Common myeloid progenitor, CD34-positive (primary cell): ENCODE results near the gene DNTTIP2. TPM values are rescaled to one million over a fixed set of nuclear protein-coding genes. Genes with fewer than 3 reads are reported as not detected.
"Not testable (repeated sequence)": the region's sequence is repeated elsewhere in the genome, so short reads cannot be mapped to it uniquely, and the experiment has no call there.

Experiments used
- CTCF ChIA-PET: fragments of 350-600 bp; sonication (Branson Sonifier 250); formaldehyde crosslinking; loops from one replicate; lab custom pipeline; 2021; ENCODE audit warnings: antibody characterized with exemption; lab: Charles Lee
- POLR2A ChIA-PET: fragments of 350-600 bp; sonication (Branson Sonifier 250); formaldehyde crosslinking; loops from one replicate; lab custom pipeline; 2021; ENCODE audit warnings: antibody characterized with exemption; lab: Charles Lee
- DNase-seq, 3 donors: peaks; one replicate each; pipeline versions ENCODE4 v3.0.0 to v3.0.0-alpha.2; 2013
- H3K27ac ChIP-seq, 2 experiments: 1 replicate in 1 of 2; 2 replicates in 1 of 2; pipeline ENCODE4 v1.7.0; 2013; ENCODE audit warnings: inconsistent platforms in 2 of 2, low read length in 2 of 2, mild to moderate bottlenecking in 2 of 2, low read depth in 1 of 2, moderate library complexity in 1 of 2; ENCODE audit not compliant: severe bottlenecking in 2 of 2, insufficient read depth in 1 of 2, poor library complexity in 1 of 2
- H3K27me3 ChIP-seq, 5 experiments: replicated peaks in 2 of 5; 1 replicate in 3 of 5; 2 replicates in 2 of 5; pipeline versions ENCODE4 v1.6.1 to v1.7.0; 2013; ENCODE audit warnings: low read length in 4 of 5, mild to moderate bottlenecking in 2 of 5, moderate library complexity in 2 of 5, inconsistent platforms in 1 of 5; ENCODE audit not compliant: insufficient read depth in 5 of 5, control insufficient read depth in 4 of 5
- H3K36me3 ChIP-seq, 4 experiments: 1 replicate in 2 of 4; 2 replicates in 2 of 4; pipeline versions ENCODE4 v1.6.1 to v1.7.0; 2013; ENCODE audit warnings: low read length in 3 of 4, control low read depth in 1 of 4, mild to moderate bottlenecking in 1 of 4; ENCODE audit not compliant: control insufficient read depth in 4 of 4, insufficient read depth in 4 of 4
- H3K4me1 ChIP-seq, 4 experiments: 1 replicate in 3 of 4; 2 replicates in 1 of 4; pipeline versions ENCODE4 v1.6.1 to v1.7.1; 2013; ENCODE audit warnings: low read length in 3 of 4, mild to moderate bottlenecking in 3 of 4, control low read depth in 1 of 4, inconsistent platforms in 1 of 4, moderate library complexity in 1 of 4; ENCODE audit not compliant: control insufficient read depth in 4 of 4, insufficient read depth in 4 of 4; ENCODE audit errors: control extremely low read depth in 1 of 4
- H3K4me3 ChIP-seq, 7 experiments: 1 replicate in 4 of 7; 2 replicates in 3 of 7; pipeline versions ENCODE4 v1.5.1 to v1.7.0; 2013; ENCODE audit warnings: mild to moderate bottlenecking in 7 of 7, low read length in 6 of 7, moderate library complexity in 6 of 7, inconsistent platforms in 2 of 7, low read depth in 2 of 7, control low read depth in 1 of 7; ENCODE audit not compliant: insufficient read depth in 4 of 7, control insufficient read depth in 1 of 7; ENCODE audit errors: extremely low read depth in 1 of 7
- H3K9me3 ChIP-seq, 5 experiments: 1 replicate in 4 of 5; 2 replicates in 1 of 5; pipeline versions ENCODE4 v1.6.1 to v1.7.1; 2013; ENCODE audit warnings: low read length in 4 of 5, mild to moderate bottlenecking in 2 of 5, inconsistent platforms in 1 of 5, low read depth in 1 of 5, moderate library complexity in 1 of 5; ENCODE audit not compliant: control insufficient read depth in 4 of 5, insufficient read depth in 2 of 5; ENCODE audit errors: control extremely low read depth in 1 of 5
- WGBS: methylation state at CpG from one replicate; pipeline ENCODE4 v1.1.5; 2013; ENCODE audit not compliant: insufficient coverage; 5-methylcytosine and 5-hydroxymethylcytosine counted together
- polyA plus RNA-seq: library from polyadenylated mRNA; unstranded; fragments of 120-200 nt; gene quantifications from one replicate; pipeline ENCODE4 v1.2.1, GENCODE V29; 2013

Gene DNTTIP2, protein sequence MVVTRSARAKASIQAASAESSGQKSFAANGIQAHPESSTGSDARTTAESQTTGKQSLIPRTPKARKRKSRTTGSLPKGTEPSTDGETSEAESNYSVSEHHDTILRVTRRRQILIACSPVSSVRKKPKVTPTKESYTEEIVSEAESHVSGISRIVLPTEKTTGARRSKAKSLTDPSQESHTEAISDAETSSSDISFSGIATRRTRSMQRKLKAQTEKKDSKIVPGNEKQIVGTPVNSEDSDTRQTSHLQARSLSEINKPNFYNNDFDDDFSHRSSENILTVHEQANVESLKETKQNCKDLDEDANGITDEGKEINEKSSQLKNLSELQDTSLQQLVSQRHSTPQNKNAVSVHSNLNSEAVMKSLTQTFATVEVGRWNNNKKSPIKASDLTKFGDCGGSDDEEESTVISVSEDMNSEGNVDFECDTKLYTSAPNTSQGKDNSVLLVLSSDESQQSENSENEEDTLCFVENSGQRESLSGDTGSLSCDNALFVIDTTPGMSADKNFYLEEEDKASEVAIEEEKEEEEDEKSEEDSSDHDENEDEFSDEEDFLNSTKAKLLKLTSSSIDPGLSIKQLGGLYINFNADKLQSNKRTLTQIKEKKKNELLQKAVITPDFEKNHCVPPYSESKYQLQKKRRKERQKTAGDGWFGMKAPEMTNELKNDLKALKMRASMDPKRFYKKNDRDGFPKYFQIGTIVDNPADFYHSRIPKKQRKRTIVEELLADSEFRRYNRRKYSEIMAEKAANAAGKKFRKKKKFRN
- polyA plus RNA-seq, result 102 TPM

DNA sequence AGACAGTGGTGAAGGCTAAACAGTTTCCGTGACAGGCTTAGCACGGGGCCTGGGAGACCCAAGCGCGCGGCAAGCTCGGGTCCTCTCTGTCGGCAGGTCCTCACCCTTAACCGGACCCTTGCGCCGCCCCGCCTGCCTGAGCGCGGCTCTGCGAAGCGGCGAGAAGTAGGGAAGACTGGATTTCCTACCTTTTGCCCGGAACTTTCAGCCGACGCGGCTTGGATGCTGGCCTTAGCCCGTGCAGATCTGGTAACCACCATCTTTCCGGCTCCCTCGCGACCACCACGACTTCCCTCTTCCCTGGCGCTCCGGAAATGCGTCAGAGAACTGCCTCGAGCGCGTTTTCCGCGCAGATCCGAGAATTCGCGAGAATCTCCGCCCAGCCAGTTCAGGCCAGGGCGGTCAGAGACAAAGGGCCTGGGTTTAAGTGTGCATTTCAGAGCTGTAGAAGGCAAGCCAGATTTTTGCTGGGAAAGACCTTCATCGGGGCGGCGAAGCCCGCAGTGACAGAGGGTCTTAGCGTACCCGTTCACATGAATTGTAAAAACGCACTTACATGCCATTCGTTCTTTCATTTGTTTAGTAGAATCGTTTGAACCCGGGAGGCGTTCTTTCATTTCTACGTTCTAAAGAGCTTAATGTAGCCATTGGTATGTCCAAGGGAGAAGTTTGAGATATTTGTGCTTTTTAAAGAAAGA lies at the start of gene DNTTIP2:
Gene DNTTIP2 (minus strand): TSS at position 318 of the 698 bp plus-strand sequence. CDS start 58 bp downstream, at position 260.
- Histone ChIP-seq H3K4me3 (peak within 1 kb of the TSS; percentile 91 to 99 (median 95)), H3K9me3 (no peaks in the 10 kb centered on the region), H3K27me3 (no peaks in the 10 kb centered on the region), H3K27ac (peak within 1 kb of the TSS; percentile 98 to 99), H3K4me1 (peaks cover 10 to 34% (median 20%) of the 10 kb centered on the region in 4 experiments), H3K36me3 (peaks cover 6 to 35% (median 23%) of the 10 kb centered on the region in 4 experiments)
- WGBS, result 0% methylated on average over 44 of the region's 50 CpGs
- ChIA-PET CTCF (interaction anchor here (1.0 to 1.7 kb wide), 7 partner anchors 9 to 250 kb away, joined by 3 to 5 read pairs (median 3); partner anchors contain the start of gene GCLM), POLR2A (interaction anchor here (0.5 to 1.3 kb wide), 4 partner anchors 26 to 512 kb away, joined by 3 to 6 read pairs (median 3); partner anchors contain the start of gene GCLM)
- DNase-seq, result peak; percentile 95 to 96 (median 96)

DNA sequence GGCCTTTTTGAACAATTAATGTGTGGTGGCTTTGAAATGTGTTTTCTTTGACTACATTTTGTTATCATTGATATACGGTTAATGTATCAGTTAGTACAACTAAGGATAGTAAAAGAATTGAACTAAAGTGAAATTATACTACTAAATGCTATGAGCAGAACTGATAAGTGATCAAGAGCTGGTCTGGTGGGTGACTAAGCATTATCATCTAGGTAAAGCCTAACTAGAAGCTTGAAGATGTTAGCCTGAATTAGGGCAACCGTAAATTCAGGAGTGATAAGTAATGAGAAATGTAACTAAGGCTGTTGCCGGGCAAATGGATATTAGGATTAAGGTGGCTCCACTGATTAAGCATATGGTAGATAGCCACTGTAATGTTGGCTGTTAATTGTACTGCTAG lies 46.2 kb upstream of the DNTTIP2 start:
- ChIA-PET CTCF (interaction anchor here (1.0 to 1.2 kb wide), 2 partner anchors 9 to 15 kb away, joined by 3 to 4 read pairs; partner anchors contain the start of gene GCLM), POLR2A (no interaction called here)
- Histone ChIP-seq H3K36me3 (no peaks in the 10 kb centered on the region), H3K4me3 (no peak overlapping the region), H3K27ac (no peak overlapping the region), H3K27me3 (no peaks in the 10 kb centered on the region), H3K4me1 (no peaks in the 10 kb centered on the region), H3K9me3 (peaks cover 0 to 2% (median 0%) of the 10 kb centered on the region in 5 experiments)
- no peak for DNase-seq
- WGBS, result 100% methylated on average over 2 of the region's 3 CpGs

DNA sequence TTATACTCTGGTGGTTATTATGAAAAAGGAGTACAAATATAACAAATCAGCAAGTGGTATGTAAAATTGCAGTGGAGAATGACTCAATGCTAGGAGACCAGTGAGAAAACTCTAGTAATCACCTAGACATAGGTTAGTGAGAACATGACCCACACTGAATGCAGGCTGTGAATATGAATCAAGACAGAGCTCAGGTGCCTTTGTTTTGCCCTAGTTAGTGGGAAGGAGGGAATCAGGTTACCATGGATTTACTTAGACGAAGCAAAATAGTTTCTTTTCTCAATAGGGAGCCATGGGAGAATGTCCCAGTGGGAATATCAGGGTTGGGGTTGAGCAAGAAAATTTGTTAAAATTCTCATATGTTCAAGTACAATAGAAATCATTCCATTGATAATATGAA lies 40.8 kb upstream of the DNTTIP2 start:
- Histone ChIP-seq H3K4me3 (no peak overlapping the region), H3K9me3 (peaks cover 0 to 6% (median 0%) of the 10 kb centered on the region in 5 experiments), H3K27me3 (no peaks in the 10 kb centered on the region), H3K4me1 (no peaks in the 10 kb centered on the region), H3K27ac (no peak overlapping the region), H3K36me3 (no peaks in the 10 kb centered on the region)
- POLR2A ChIA-PET, result no interaction called here
- WGBS, result 100% methylated on average over 1 of the region's 1 CpG
- DNase-seq, result no peak
- CTCF ChIA-PET, result no interaction called here

DNA sequence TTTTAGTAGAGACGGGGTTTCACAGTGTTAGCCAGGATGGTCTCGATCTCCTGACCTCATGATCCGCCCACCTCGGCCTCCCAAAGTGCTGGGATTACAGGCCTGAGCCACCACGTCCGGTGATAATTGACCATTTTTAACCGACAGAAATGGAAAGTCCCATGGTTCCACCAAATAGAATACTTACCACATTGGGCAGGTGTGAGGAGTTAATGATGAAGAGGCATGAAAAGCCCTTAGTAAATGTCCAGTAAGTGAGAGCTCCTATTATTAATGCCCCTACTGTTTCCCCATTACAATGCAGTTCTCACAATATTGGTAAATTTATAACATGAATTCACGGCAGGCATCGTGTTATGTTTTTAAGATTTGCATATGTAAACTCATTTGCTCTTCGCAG lies 38.3 kb upstream of the DNTTIP2 start:
- Histone ChIP-seq H3K27me3 (no peaks in the 10 kb centered on the region), H3K36me3 (no peaks in the 10 kb centered on the region), H3K4me3 (no peak overlapping the region), H3K27ac (no peak overlapping the region), H3K4me1 (no peaks in the 10 kb centered on the region), H3K9me3 (peaks cover 0 to 6% (median 0%) of the 10 kb centered on the region in 5 experiments)
- ChIA-PET CTCF (interaction anchor here (1.1 kb wide), 1 partner anchor 8 kb away, joined by 3 read pairs; no protein-coding TSS in a partner anchor), POLR2A (no interaction called here)
- DNase-seq, result no peak
- WGBS, result no CpG with 5 or more reads among the region's 10 CpGs

DNA sequence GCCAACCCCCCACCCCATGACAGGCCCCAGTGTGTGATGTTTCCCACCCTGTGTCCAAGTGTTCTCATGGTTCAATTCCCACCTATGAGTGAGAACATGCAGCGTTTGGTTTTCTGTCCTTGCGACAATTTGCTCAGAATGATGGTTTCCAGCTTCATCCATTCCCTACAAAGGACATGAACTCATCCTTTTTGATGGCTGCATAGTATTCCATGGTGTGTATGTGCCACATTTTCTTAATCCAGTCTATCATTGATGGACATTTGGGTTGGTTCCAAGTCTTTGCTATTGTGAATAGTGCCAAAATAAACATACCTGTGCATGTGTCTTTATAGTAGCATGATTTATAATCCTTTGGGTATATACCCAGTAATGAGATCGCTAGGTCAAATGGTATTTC lies 31.9 kb upstream of the DNTTIP2 start:
- WGBS, result 100% methylated on average over 1 of the region's 3 CpGs
- DNase-seq, H3K27ac ChIP-seq, H3K9me3 ChIP-seq, POLR2A ChIA-PET, H3K27me3 ChIP-seq, H3K4me3 ChIP-seq, H3K36me3 ChIP-seq: not testable (repeated sequence)
- H3K4me1 ChIP-seq, result peaks cover 4 to 21% (median 13%) of the 10 kb centered on the region in 4 experiments
- CTCF ChIA-PET, result interaction anchor here (0.6 to 2.2 kb wide), 6 partner anchors 13 to 115 kb away, joined by 3 to 11 read pairs (median 4); partner anchors contain the start of gene DNTTIP2

DNA sequence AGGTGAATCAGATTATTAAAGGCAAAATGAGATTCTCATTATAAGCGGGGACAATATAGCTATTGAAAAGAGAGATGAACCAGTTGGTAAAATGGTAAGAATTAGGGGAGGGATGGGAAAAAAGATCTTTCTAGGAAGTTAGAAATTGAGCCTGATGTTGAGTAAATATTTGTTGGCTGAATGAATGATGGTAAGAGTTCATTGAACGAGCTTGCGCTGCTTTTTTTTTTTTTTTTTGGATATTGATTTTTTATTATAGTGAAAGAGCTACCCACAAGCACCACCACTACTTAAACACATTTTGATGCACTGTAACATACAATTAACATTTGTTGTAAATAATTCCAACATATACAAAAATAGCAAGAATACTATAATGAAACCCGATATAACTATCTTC lies 31.3 kb upstream of the DNTTIP2 start:
- Histone ChIP-seq H3K27ac (peak overlapping the region; percentile 15 to 77), H3K9me3 (no peaks in the 10 kb centered on the region), H3K36me3 (no peaks in the 10 kb centered on the region), H3K4me3 (peak overlapping the region in 6 of 7 experiments; percentile 78 to 93 (median 81)), H3K4me1 (peaks cover 4 to 21% (median 13%) of the 10 kb centered on the region in 4 experiments), H3K27me3 (no peaks in the 10 kb centered on the region)
- WGBS, result 100% methylated on average over 1 of the region's 4 CpGs
- ChIA-PET POLR2A (interaction anchor here (1.4 kb wide), 1 partner anchor 31 kb away, joined by 6 read pairs; the partner anchor contains the start of gene DNTTIP2), CTCF (interaction anchor here (0.6 to 2.2 kb wide), 11 partner anchors 12 to 280 kb away, joined by 3 to 11 read pairs (median 3); partner anchors contain the start of gene DNTTIP2)
- DNase-seq, result no peak
